Mucosa of rectum (tissue), 2 donors: ENCODE measurements around the gene TBCC.

Experiments used
- H3K27ac ChIP-seq, 2 donors: one replicate each; pipeline ENCODE4 v1.7.0; 2013; ENCODE audit warnings: inconsistent platforms in 2 of 2, low read depth in 2 of 2, low read length in 2 of 2
- H3K27me3 ChIP-seq, 2 donors: one replicate each; pipeline ENCODE4 v1.7.0; 2013; ENCODE audit warnings: low read length in 2 of 2; ENCODE audit not compliant: control insufficient read depth in 2 of 2, insufficient read depth in 2 of 2
- H3K36me3 ChIP-seq, 2 donors: one replicate each; pipeline ENCODE4 v1.7.0; 2013; ENCODE audit warnings: low read length in 2 of 2; ENCODE audit not compliant: control insufficient read depth in 2 of 2, insufficient read depth in 2 of 2
- H3K4me1 ChIP-seq, 2 donors: one replicate each; pipeline ENCODE4 v1.7.0; 2013; ENCODE audit warnings: low read length in 2 of 2, mild to moderate bottlenecking in 1 of 2; ENCODE audit not compliant: control insufficient read depth in 2 of 2, insufficient read depth in 2 of 2
- H3K4me3 ChIP-seq, 2 donors: one replicate each; pipeline ENCODE4 v1.7.0; 2013; ENCODE audit warnings: low read length in 2 of 2
- H3K9ac ChIP-seq, 2 donors: one replicate each; pipeline ENCODE4 v1.7.0; 2013; ENCODE audit warnings: low read length in 2 of 2, low read depth in 1 of 2, mild to moderate bottlenecking in 1 of 2
- H3K9me3 ChIP-seq, 2 donors: one replicate each; pipeline ENCODE4 v1.7.0; 2013; ENCODE audit warnings: low read length in 2 of 2; ENCODE audit not compliant: control insufficient read depth in 2 of 2
- donor health status: healthy.
- donor health status: Normal muscosa, but diverticular disease.

The TBCC gene

DNA sequence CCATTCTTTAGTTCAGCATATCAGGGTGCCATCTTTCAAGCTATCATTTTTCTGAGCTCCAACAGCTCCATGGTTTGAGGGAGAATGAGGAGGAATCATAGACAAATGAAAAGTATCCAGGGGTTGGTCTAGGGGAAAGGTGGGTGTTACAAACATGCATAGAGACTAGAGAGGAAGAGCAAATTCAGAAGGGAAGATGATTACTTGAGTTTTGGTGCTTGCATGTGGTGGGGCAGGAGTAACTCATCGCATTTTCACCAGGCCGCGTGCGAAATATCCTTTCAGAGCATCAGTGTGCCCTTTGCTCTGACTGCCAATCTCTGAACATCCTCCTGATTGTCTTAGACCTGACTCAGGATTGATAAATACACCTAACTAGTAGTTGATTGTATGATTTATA is 28.3 kb upstream of the TBCC start:
- Histone ChIP-seq H3K36me3 (no peaks in the 10 kb centered on the region), H3K4me3 (no peak overlapping the region), H3K9me3 (no peaks in the 10 kb centered on the region), H3K27ac (peak overlapping the region; percentile 61 to 69), H3K27me3 (no peaks in the 10 kb centered on the region), H3K9ac (no peak overlapping the region), H3K4me1 (peaks cover 22 to 40% of the 10 kb centered on the region in 2 donors)

DNA sequence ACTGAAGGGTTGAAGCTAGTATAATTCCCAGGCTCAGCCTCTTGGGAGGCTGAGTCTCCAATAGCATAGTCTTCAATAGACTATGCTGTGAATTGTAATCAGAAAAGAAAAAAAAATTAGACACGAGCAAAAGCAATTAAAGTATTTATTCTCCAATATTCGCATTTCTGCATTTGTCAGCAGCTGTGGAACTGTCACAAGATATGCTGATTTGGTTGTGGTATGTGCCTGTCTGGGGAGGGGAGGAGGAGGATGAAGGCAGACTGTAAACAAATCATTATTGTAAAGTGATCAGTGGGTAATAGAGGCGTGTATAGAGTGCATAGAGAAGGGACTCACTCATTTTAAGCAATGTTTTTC is 25.8 kb upstream of the TBCC start:
- Histone ChIP-seq H3K36me3 (no peaks in the 10 kb centered on the region), H3K27me3 (no peaks in the 10 kb centered on the region), H3K4me3 (peak overlapping the region in 1 of 2 donors; percentile 37), H3K4me1 (peaks cover 7 to 22% of the 10 kb centered on the region in 2 donors), H3K27ac (peak overlapping the region; percentile 36 to 77), H3K9me3 (no peaks in the 10 kb centered on the region), H3K9ac (peak overlapping the region in 1 of 2 donors; percentile 65)

DNA sequence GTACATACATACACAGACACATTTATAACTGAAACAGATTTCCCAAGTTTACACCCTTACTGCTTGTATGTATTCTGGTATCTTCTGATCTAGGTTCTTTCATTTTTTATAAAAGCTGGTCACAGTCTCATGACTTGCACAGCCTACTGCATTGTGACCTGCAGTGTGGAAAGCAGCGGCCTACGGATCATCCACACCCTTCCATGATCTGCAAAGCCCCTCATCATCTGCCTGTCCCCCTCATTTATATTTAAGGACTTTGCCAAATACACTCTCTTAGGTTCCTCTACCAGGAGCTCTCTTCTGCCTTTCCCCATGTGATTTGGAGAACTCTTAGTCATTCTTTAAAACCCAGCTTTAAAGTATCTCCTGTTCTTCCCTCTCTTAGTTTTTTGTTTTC is 23.9 kb upstream of the TBCC start:
- Histone ChIP-seq H3K27me3 (no peaks in the 10 kb centered on the region), H3K4me3 (no peak overlapping the region), H3K27ac (no peak overlapping the region), H3K4me1 (peaks cover 12 to 23% of the 10 kb centered on the region in 2 donors), H3K9me3 (no peaks in the 10 kb centered on the region), H3K36me3 (no peaks in the 10 kb centered on the region), H3K9ac (no peak overlapping the region)

DNA sequence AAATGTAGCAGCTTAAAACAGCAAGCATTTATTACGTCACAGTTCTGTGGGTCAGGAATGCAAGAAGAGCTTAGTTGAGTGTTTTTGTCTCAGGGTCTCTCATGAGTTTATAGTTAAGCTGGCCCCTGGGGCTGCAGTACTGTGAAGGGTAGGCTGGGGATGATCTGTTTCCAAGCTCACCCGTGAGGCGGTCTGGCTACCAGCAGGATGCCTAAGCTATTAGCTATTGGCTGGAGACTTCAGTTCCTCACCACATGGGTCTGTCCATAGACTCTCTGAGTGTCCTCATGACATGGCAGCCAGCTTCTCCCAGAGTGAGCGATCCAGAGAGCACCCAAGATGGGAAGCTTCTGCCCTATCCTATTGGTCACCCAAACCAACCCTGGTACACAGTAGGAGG is 23.1 kb upstream of the TBCC start:
- Histone ChIP-seq H3K4me1 (peaks cover 12 to 17% of the 10 kb centered on the region in 2 donors), H3K27ac (no peak overlapping the region), H3K9me3 (no peaks in the 10 kb centered on the region), H3K4me3 (no peak overlapping the region), H3K27me3 (no peaks in the 10 kb centered on the region), H3K9ac (no peak overlapping the region), H3K36me3 (no peaks in the 10 kb centered on the region)

DNA sequence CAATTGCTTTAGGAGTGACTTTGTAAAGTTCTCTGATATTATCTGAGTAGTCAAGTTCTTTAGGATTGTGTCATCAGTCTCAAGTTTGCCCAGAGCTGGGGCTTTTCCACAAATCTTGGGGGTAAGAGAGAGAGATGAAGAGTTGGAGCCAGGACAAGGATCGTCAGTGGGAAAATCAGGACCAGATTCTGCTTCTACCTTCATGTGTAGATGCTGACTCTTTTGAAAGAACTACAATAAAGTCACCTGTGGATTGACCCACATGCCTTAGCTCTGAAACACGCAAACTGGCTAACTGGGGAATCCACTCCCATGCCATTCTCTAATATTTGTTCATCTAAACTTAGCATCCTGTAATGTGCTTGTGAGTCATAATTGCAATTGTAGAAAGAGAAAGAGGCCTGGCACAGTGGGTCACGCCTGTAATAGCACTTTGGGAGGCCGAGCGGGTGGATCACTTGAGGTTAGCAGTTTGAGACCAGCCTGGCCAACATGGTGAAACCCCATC is 20.3 kb upstream of the TBCC start:
- H3K4me3 ChIP-seq: no peak overlapping the region
- H3K27ac ChIP-seq: no peak overlapping the region
- H3K36me3 ChIP-seq: no peaks in the 10 kb centered on the region
- no peak overlapping the region for H3K9ac ChIP-seq
- no peaks in the 10 kb centered on the region for H3K9me3 ChIP-seq
- H3K27me3 ChIP-seq: no peaks in the 10 kb centered on the region
- H3K4me1 ChIP-seq: peaks cover 11 to 23% of the 10 kb centered on the region in 2 donors

DNA sequence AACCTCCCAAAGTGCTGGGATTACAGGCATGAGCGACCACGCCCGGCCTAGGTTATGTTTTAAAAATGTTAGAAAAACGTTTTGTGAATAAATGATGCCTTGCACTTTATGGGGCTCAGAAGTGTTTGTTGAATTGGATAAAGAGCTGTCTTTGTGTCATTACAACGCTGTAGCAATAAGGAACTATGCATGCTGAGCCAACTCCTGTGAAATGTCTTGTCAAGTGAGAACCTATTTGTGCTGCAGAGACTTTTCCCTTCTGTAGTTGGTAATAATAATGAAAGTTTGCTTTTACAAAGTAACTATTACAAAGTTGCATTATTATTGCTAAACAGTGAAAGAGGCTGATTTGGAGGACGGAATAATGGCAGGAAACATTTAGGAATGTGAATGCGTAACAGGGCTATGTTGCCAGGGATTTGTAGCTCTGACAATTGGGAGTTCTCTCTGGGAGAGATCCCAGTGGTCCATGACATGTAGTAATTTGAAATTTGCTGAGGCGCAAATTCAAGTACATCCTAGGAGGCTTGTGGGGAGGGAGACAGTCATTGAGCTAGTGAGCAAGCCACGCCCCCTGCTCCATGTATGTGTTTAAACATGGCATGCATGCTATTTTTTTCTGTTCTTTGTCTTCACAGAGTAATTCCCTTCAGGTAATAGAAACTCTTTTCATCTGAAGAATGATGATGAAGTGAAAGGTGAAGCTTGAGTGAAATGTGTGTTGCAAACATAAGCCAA is 19.2 kb upstream of the TBCC start:
- peaks cover 8 to 18% of the 10 kb centered on the region in 2 donors for H3K4me1 ChIP-seq
- no peaks in the 10 kb centered on the region for H3K27me3 ChIP-seq
- H3K27ac ChIP-seq: no peak overlapping the region
- no peaks in the 10 kb centered on the region for H3K36me3 ChIP-seq
- H3K4me3 ChIP-seq: no peak overlapping the region
- H3K9ac ChIP-seq: no peak overlapping the region
- H3K9me3 ChIP-seq: no peaks in the 10 kb centered on the region

DNA sequence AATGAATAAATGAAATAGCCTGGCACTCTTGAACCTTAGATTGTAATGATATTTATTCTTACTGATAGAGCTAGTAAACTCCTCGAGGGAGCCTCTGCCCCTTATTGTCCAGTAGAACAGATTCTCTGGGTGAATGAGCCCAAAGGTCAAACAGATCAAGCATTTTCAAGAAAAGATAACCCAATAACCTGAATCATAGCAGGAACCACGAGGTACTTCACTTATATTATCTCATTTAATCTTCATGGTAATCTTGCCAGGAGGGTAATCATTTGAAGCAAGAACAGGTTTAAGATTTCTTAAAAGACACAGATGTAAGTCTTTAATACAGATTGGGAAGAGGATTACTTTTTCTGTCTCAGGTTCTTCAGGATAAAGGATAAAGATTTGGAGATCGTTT is 17.0 kb upstream of the TBCC start:
- H3K9me3 ChIP-seq: no peaks in the 10 kb centered on the region
- H3K9ac ChIP-seq: no peak overlapping the region
- H3K4me3 ChIP-seq: no peak overlapping the region
- no peaks in the 10 kb centered on the region for H3K27me3 ChIP-seq
- peaks cover 2 to 6% of the 10 kb centered on the region in 2 donors for H3K36me3 ChIP-seq
- peaks cover 8 to 18% of the 10 kb centered on the region in 2 donors for H3K4me1 ChIP-seq
- H3K27ac ChIP-seq: peak overlapping the region; percentile 41 to 44

DNA sequence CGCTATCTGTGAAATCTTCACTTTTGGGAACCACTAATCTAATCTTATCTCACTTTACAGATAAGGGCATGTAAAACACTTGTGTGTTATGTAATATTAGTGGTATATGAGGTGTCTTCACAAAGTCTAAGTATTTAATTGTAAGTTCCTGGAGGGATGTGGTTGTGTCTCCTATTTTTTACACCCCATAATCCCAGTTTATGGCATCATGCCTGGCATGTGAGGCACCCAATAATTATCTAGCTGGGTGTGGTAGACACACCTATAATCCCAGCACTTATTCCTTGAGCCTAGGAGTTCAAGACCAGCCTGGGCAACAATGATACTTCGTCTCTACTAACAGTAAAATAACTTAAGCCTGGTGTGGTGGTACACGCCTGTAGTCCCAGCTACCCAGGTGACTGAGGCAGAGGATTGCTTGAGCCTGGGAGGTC is 16.5 kb upstream of the TBCC start:
- Histone ChIP-seq H3K4me1 (peaks cover 8 to 18% of the 10 kb centered on the region in 2 donors), H3K27me3 (no peaks in the 10 kb centered on the region), H3K9me3 (no peaks in the 10 kb centered on the region), H3K36me3 (peaks cover 2 to 6% of the 10 kb centered on the region in 2 donors), H3K9ac (no peak overlapping the region), H3K4me3 (no peak overlapping the region), H3K27ac (peak overlapping the region; percentile 41 to 44)

DNA sequence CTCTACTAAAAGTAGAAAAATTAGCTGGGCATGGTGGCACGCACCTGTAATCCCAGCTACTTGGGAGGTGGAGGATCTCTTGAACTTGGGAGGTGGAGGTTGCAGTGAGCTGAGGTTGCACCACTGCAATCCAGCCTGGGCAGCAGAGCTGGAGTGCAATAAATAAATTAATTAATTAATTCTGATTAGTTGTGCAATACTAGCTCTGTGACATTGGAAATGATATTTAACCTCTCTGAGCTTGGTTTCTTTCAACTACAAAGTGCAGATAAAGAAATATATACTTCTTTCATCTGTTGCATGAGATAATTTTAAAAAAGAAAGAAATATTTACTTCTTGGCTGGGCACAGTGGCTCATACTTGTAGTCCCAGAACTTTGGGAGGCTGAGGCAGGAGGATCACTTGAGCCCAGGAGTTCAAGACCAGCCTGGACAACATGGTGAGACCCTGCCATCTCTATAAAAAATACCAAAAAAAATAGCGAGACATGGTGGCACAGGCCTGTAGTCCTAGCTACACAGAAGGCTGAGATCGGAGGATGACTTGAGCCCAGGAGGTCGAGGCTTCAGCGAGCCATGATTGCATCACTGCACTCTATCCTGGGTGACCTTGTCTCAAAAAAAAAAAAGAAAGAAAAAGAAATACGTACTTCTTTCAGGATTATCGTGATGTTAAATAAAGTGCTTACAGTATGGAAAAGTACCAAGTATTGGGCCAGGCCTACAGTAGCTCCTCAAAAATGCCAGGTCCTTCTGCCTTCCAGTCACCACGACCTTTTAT is 15.6 kb upstream of the TBCC start:
- Histone ChIP-seq H3K27me3 (no peaks in the 10 kb centered on the region), H3K27ac (no peak overlapping the region), H3K9ac (no peak overlapping the region), H3K9me3 (no peaks in the 10 kb centered on the region), H3K36me3 (peaks cover 2 to 6% of the 10 kb centered on the region in 2 donors), H3K4me3 (no peak overlapping the region), H3K4me1 (peaks cover 8 to 18% of the 10 kb centered on the region in 2 donors)

DNA sequence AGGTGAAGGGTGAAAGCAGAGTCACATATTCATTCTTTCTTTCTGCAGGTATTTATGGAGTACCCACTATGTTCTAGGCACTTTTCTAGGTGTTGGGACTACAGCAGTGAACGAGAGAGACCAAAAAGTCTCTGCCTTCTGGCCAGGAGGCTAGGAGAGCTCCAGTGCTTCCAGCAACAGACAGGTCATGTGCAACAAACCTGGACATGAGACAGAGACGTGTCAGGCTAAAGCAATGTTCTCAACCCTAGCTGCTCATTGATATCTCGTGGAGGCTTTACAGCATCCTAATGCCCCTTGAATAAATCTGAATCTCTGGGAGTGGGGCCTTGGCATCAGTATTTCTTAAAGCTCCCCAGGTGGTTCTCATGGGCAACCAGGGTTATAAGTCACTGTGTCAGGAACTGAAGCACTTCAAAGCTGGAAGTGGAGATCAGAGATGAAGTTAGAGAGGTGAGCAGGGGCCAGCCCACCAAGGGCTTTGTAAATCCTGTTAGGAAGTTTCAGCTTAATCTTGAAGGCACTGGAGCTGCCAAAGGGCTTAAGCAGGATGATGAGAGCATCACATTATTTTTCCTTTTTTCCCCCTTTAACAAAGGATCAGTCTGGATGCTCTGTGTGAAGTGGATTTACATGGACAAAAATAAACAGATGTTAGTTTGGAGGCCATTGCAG is 13.0 kb upstream of the TBCC start:
- H3K36me3 ChIP-seq: peaks cover 2 to 6% of the 10 kb centered on the region in 2 donors
- no peak overlapping the region for H3K27ac ChIP-seq
- peaks cover 2 to 10% of the 10 kb centered on the region in 2 donors for H3K4me1 ChIP-seq
- H3K4me3 ChIP-seq: no peak overlapping the region
- no peaks in the 10 kb centered on the region for H3K27me3 ChIP-seq
- H3K9me3 ChIP-seq: no peaks in the 10 kb centered on the region
- H3K9ac ChIP-seq: no peak overlapping the region
